OCI-LY3 (cell line): ENCODE data around the gene CACNG4.

Experiments
- CTCF ChIP-seq: fragments of 200-600, 300-600 bp; sonication (generic); IDR thresholded peaks from 2 replicates; pipeline ENCODE4 v1.5.1; 2014; ENCODE audit warnings: antibody characterized with exemption, low read length, low read depth
- EZH2phosphoT487 ChIP-seq: fragments of 200-600 bp; shearing (Covaris generic); IDR thresholded peaks from 2 replicates; pipeline ENCODE4 v1.6.1; 2018; ENCODE audit warnings: antibody characterized with exemption, mixed run types, low read depth

- TF ChIP-seq CTCF (no peak), EZH2phosphoT487 (no peak)
Observed at GRCh38 chr17:66916946-66917345, 47.6 kb upstream of the CACNG4 start.
